ENCODE measurements around the gene FSTL4. TPM values are rescaled to one million over a fixed set of nuclear protein-coding genes. Genes with fewer than 3 reads are reported as not detected.

The FSTL4 gene
- total and polyA plus RNA-seq, 4 donors, result 0.42 TPM; not detected in 3

DNA sequence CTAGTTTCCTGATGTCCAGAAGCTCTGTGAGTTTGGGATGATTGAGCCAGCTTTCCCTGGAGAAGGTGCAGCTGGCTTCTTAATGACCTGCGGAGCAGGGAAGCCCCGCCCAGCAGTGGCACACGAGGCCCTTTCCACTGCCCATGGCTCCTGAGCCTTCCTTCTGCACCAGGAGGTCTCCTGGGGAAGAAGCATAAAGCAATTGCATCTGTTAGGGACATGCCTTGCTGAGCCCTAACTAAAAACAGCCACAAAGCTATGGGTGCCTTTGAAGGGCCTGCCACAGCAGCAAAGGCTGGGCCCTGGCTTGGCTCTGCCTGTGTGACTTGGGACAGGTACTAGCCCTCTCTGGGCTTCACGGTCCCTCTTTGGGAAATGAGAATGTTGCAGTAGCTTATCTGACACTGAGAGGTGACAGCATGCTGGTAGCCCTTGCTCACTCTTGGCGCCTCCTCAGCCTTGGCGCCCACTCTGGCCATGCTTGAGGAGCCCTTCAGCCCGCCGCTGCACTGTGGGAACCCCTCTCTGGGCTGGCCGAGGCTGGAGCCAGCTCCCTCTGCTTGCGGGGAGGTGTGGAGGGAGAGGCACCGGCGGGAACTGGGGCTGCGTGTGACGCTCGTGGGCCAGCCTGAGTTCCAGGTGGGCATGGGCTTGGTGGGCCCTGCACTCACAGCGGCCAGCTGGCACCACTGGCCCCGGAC lies 218.4 kb downstream of the FSTL4 start:
- WGBS, 2 donors, result 90 to 92% methylated on average over 17 of the region's 17 CpGs
- no peaks in the 10 kb centered on the region for H3K27me3 ChIP-seq (ENCODE audit: control insufficient read depth in 1 of 2, insufficient read depth in 2 of 2, low read length in 1 of 2)
- H3K4me1 ChIP-seq (ENCODE audit: control insufficient read depth in 1 of 2, insufficient read depth in 2 of 2, low read length in 2 of 2), result no peaks in the 10 kb centered on the region
- intact Hi-C loops (cut with DNase I), result no loop called here
- no peak overlapping the region for H3K27ac ChIP-seq (ENCODE audit: low read depth in 1 of 2, low read length in 2 of 2)
- H3K36me3 ChIP-seq (ENCODE audit: control insufficient read depth in 1 of 2, insufficient read depth in 2 of 2, low read length in 1 of 2), result no peaks in the 10 kb centered on the region
- ATAC-seq (ENCODE audit: low FRiP score) (no peak), DNase-seq (no peak)
- peaks cover 1% of the 10 kb centered on the region for H3K9me3 ChIP-seq (ENCODE audit: control insufficient read depth, low read length)
- H3K4me3 ChIP-seq (ENCODE audit: low read length in 2 of 2), result no peak overlapping the region

DNA sequence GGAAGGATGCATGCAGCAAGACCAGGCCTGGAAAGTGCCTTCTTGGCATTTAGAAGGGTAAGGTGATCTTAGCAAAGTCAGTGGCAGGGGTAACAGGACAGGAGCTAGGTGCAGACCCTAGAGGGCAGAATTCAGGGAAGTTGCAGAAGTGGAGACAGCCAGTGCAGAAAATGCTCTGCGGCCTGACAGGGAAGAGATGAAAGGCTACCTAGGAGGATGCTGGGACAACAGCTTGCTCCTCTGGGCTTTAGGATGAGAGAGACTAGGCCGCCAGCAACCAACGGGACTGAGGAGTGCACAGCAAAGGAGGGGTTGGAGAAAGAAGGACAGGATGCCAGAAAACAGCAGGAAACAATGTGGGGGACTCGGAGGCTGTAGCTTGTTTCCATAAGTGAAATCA lies 219.9 kb downstream of the FSTL4 start:
- Histone ChIP-seq H3K36me3 (ENCODE audit: control insufficient read depth in 1 of 2, insufficient read depth in 2 of 2, low read length in 1 of 2) (no peaks in the 10 kb centered on the region), H3K27me3 (ENCODE audit: control insufficient read depth in 1 of 2, insufficient read depth in 2 of 2, low read length in 1 of 2) (no peaks in the 10 kb centered on the region), H3K27ac (ENCODE audit: low read depth in 1 of 2, low read length in 2 of 2) (no peak overlapping the region), H3K9me3 (ENCODE audit: control insufficient read depth, low read length) (peaks cover 1% of the 10 kb centered on the region), H3K4me1 (ENCODE audit: control insufficient read depth in 1 of 2, insufficient read depth in 2 of 2, low read length in 2 of 2) (no peaks in the 10 kb centered on the region), H3K4me3 (ENCODE audit: low read length in 2 of 2) (no peak overlapping the region)
- DNase-seq (no peak), ATAC-seq (ENCODE audit: low FRiP score) (no peak)
- intact Hi-C loops (cut with DNase I), result no loop called here
- 69 to 71% methylated on average over 4 of the region's 4 CpGs for WGBS, 2 donors

DNA sequence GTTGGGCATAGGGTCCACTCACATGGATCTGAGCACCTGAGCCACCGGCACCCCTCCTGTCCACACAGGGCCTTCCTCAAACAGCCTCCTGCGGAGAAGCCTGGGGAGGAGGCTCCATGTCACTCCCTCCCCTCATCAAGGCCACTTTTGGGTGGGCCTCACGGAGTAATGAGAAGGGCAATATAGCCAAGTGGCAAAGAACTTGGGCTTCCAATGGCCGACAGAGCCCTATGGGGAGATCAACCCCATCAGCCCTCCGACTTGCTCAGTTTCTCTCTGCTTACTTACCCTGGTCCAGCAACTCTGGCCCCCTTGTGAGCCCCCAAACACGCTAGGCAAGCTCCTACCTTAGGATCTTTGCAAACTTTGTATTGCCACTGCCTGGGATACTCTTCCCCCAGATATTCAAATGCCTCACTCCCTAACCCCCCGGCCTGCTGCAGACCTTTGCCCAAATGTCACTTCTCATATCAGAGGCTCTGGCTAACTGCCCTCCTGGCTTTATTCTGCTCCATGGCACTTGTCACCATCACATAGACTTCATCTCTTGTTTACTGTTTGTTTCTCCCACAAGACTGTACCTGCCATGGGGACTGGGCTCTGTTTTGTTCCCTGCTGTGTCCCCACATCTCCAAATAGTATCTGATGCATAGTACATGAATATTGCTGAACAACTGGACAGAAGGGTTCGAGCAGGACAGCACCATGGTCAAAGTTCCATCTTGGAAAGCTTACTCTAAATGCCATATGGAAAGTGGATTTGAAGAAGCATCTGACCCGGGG lies 220.8 kb downstream of the FSTL4 start:
- Histone ChIP-seq H3K27ac (ENCODE audit: low read depth in 1 of 2, low read length in 2 of 2) (no peak overlapping the region), H3K27me3 (ENCODE audit: control insufficient read depth in 1 of 2, insufficient read depth in 2 of 2, low read length in 1 of 2) (no peaks in the 10 kb centered on the region), H3K4me1 (ENCODE audit: control insufficient read depth in 1 of 2, insufficient read depth in 2 of 2, low read length in 2 of 2) (no peaks in the 10 kb centered on the region), H3K4me3 (ENCODE audit: low read length in 2 of 2) (no peak overlapping the region), H3K9me3 (ENCODE audit: control insufficient read depth, low read length) (peaks cover 1% of the 10 kb centered on the region), H3K36me3 (ENCODE audit: control insufficient read depth in 1 of 2, insufficient read depth in 2 of 2, low read length in 1 of 2) (no peaks in the 10 kb centered on the region)
- intact Hi-C loops (cut with DNase I), result no loop called here
- no peak for DNase-seq
- 87 to 92% methylated on average over 9 of the region's 9 CpGs for WGBS, 2 donors
- no peak for ATAC-seq (ENCODE audit: low FRiP score)

DNA sequence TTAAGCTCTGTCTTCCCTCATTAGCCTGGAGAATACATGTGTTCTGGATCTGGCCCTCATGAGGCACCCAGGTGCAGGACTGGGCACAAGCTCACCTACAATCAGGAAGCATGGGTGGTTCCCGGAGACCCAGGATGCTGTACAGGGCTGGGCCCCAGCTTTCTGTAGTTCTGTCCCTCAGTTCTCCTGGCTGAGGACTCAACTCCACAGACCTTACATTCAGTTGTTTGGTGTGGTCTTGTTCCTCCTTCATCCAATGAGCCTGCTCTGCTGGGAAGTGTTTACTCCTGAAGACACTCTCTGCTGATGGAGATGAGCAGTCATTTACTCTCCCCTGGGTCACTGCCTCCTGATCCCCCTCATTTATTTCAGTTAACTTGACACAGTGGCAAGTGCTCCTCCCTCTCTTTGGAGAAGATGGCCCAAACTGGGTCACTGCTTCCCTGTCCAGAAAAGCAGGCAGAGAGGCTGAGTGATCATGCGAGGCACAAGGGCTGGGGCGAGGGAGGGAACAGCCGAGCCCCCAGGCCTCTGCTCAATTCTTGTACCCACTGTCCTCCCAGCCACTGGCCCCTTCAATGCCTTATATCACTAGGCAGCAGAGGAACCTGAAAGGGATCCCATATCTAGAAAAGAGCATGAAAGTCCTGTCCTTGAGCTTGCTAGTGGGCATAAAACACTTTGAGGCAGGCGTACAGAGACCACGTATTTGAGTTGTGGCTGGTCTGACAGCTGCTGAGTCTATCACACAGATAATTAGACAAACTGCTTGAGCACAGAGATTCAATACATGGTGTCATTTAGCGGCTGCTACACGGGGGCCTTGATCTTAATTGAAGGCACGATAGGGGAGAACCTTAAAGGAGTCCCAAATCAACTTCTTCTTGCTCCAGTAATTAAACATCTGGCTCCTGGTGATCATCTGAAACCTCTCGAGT lies 221.7 kb downstream of the FSTL4 start:
- DNase-seq, result no peak
- no peak overlapping the region for H3K27ac ChIP-seq (ENCODE audit: low read depth in 1 of 2, low read length in 2 of 2)
- H3K36me3 ChIP-seq (ENCODE audit: control insufficient read depth in 1 of 2, insufficient read depth in 2 of 2, low read length in 1 of 2), result no peaks in the 10 kb centered on the region
- WGBS, 2 donors, result 87 to 89% methylated on average over 10 of the region's 10 CpGs
- H3K4me1 ChIP-seq (ENCODE audit: control insufficient read depth in 1 of 2, insufficient read depth in 2 of 2, low read length in 2 of 2), result no peaks in the 10 kb centered on the region
- no peak overlapping the region for H3K4me3 ChIP-seq (ENCODE audit: low read length in 2 of 2)
- intact Hi-C loops (cut with DNase I), result no loop called here
- H3K27me3 ChIP-seq (ENCODE audit: control insufficient read depth in 1 of 2, insufficient read depth in 2 of 2, low read length in 1 of 2), result no peaks in the 10 kb centered on the region
- ATAC-seq (ENCODE audit: low FRiP score), result no peak
- peaks cover 1% of the 10 kb centered on the region for H3K9me3 ChIP-seq (ENCODE audit: control insufficient read depth, low read length)

DNA sequence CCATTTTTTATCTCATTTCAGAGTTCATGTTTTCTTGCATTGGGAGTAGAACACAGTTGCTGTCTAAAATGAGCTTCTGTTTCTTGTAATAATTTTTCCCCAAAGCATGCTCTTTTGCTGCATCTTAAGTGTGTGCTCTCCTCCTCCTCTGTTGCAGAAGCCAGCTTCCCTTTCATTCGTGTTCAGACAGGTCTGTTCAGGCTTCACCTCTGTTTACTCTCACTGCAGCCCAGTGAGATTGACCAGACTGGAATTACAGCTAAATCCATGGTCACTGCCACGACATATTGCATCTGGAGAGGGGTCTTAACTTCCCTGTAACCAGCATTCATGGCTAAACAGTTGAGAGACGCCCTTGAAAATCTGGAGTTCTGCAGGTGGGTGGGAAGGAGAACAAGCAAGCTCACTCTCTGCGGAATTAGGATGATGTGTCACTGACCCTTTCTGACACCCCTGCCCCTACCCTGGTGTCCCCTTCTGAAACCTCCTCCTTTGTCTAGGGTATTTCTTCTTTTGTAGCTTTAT lies 223.2 kb downstream of the FSTL4 start:
- no peak for DNase-seq
- no peak for ATAC-seq (ENCODE audit: low FRiP score)
- 61 to 70% methylated on average over 4 of the region's 4 CpGs for WGBS, 2 donors
- H3K4me1 ChIP-seq (ENCODE audit: control insufficient read depth in 1 of 2, insufficient read depth in 2 of 2, low read length in 2 of 2), result no peaks in the 10 kb centered on the region
- no peaks in the 10 kb centered on the region for H3K27me3 ChIP-seq (ENCODE audit: control insufficient read depth in 1 of 2, insufficient read depth in 2 of 2, low read length in 1 of 2)
- intact Hi-C loops (cut with DNase I), result no loop called here
- H3K4me3 ChIP-seq (ENCODE audit: low read length in 2 of 2), result no peak overlapping the region
- H3K36me3 ChIP-seq (ENCODE audit: control insufficient read depth in 1 of 2, insufficient read depth in 2 of 2, low read length in 1 of 2), result no peaks in the 10 kb centered on the region
- peaks cover 1% of the 10 kb centered on the region for H3K9me3 ChIP-seq (ENCODE audit: control insufficient read depth, low read length)
- H3K27ac ChIP-seq (ENCODE audit: low read depth in 1 of 2, low read length in 2 of 2), result no peak overlapping the region

DNA sequence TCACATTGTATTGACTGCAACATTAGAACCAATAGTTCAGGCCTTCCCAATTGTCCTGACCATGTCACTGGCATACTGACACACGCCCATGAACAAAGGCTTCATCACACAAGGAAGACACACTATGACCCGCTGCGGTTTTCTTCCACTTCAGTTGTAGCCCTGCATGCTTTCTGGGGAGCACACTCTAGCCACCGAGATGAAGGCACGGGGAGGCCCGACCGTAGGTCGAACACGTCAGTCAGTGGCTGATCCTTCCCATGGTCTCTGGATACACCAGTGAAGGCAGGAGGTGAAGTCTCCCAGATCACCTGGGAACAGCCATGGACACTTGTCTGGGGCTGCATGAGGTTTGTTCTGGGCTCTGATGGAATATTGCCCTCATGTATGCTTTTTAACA lies 224.7 kb downstream of the FSTL4 start:
- intact Hi-C loops (cut with DNase I), result no loop called here
- Histone ChIP-seq H3K36me3 (ENCODE audit: control insufficient read depth in 1 of 2, insufficient read depth in 2 of 2, low read length in 1 of 2) (no peaks in the 10 kb centered on the region), H3K4me1 (ENCODE audit: control insufficient read depth in 1 of 2, insufficient read depth in 2 of 2, low read length in 2 of 2) (no peaks in the 10 kb centered on the region), H3K27me3 (ENCODE audit: control insufficient read depth in 1 of 2, insufficient read depth in 2 of 2, low read length in 1 of 2) (no peaks in the 10 kb centered on the region), H3K27ac (ENCODE audit: low read depth in 1 of 2, low read length in 2 of 2) (no peak overlapping the region), H3K9me3 (ENCODE audit: control insufficient read depth, low read length) (no peaks in the 10 kb centered on the region), H3K4me3 (ENCODE audit: low read length in 2 of 2) (no peak overlapping the region)
- 90 to 93% methylated on average over 9 of the region's 9 CpGs for WGBS, 2 donors
- ATAC-seq (ENCODE audit: low FRiP score), result no peak
- peak in 1 of 2 donors; percentile 15 for DNase-seq

DNA sequence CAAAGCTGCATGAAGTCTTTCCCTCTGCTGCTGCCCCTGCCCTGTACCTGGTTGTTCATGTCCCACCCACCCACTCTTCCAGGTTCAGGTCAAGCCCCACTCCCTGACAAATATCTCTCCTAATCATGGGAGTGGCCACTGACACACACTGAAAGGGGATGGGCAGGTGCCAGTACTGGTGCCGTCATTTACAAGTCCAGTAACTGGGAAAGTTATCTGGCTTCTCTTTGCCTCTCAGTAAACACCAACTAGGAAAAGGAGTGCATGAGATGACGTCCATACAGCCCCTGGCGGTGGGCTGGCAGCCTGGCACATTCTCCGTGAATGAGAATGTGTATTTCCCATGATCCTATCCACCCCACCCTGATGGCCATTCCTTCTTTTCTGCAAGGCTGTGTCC lies 225.2 kb downstream of the FSTL4 start:
- Histone ChIP-seq H3K9me3 (ENCODE audit: control insufficient read depth, low read length) (no peaks in the 10 kb centered on the region), H3K27ac (ENCODE audit: low read depth in 1 of 2, low read length in 2 of 2) (no peak overlapping the region), H3K4me1 (ENCODE audit: control insufficient read depth in 1 of 2, insufficient read depth in 2 of 2, low read length in 2 of 2) (no peaks in the 10 kb centered on the region), H3K4me3 (ENCODE audit: low read length in 2 of 2) (no peak overlapping the region), H3K27me3 (ENCODE audit: control insufficient read depth in 1 of 2, insufficient read depth in 2 of 2, low read length in 1 of 2) (no peaks in the 10 kb centered on the region), H3K36me3 (ENCODE audit: control insufficient read depth in 1 of 2, insufficient read depth in 2 of 2, low read length in 1 of 2) (no peaks in the 10 kb centered on the region)
- DNase-seq (no peak), ATAC-seq (ENCODE audit: low FRiP score) (no peak)
- intact Hi-C loops (cut with DNase I), result no loop called here
- WGBS, 2 donors, result 51 to 57% methylated on average over 4 of the region's 4 CpGs

DNA sequence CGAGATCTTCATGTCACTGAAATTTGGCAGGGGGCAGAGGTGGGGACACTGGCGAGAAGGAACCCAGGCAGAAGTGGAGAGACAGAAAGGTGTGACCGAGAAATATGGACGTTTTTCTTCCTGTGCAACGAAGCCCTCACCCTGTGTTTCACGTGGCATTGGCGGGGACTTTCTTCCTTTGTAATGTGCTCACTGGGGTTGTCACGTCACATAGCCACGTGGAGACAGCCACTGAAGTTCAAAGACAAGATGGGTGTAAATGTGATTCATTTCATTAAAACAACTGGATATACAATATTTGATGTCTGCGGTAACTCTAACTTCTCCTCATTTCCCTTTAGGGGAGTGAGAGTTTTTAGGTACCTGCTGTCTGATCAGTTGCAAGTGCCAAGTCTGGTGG lies 225.7 kb downstream of the FSTL4 start:
- Histone ChIP-seq H3K4me3 (ENCODE audit: low read length in 2 of 2) (no peak overlapping the region), H3K27ac (ENCODE audit: low read depth in 1 of 2, low read length in 2 of 2) (no peak overlapping the region), H3K9me3 (ENCODE audit: control insufficient read depth, low read length) (no peaks in the 10 kb centered on the region), H3K4me1 (ENCODE audit: control insufficient read depth in 1 of 2, insufficient read depth in 2 of 2, low read length in 2 of 2) (no peaks in the 10 kb centered on the region), H3K36me3 (ENCODE audit: control insufficient read depth in 1 of 2, insufficient read depth in 2 of 2, low read length in 1 of 2) (no peaks in the 10 kb centered on the region), H3K27me3 (ENCODE audit: control insufficient read depth in 1 of 2, insufficient read depth in 2 of 2, low read length in 1 of 2) (no peaks in the 10 kb centered on the region)
- ATAC-seq (ENCODE audit: low FRiP score) (no peak), DNase-seq (no peak)
- intact Hi-C loops (cut with DNase I), result no loop called here
- 59 to 61% methylated on average over 10 of the region's 10 CpGs for WGBS, 2 donors
